Measurements from ENCODE around the gene FOXP1. TPM values are rescaled to one million over a fixed set of nuclear protein-coding genes. Genes with fewer than 3 reads are reported as not detected.

FOXP1 gene
- total RNA-seq, 1 donor from 2014 or later, result 33.2 TPM

DNA sequence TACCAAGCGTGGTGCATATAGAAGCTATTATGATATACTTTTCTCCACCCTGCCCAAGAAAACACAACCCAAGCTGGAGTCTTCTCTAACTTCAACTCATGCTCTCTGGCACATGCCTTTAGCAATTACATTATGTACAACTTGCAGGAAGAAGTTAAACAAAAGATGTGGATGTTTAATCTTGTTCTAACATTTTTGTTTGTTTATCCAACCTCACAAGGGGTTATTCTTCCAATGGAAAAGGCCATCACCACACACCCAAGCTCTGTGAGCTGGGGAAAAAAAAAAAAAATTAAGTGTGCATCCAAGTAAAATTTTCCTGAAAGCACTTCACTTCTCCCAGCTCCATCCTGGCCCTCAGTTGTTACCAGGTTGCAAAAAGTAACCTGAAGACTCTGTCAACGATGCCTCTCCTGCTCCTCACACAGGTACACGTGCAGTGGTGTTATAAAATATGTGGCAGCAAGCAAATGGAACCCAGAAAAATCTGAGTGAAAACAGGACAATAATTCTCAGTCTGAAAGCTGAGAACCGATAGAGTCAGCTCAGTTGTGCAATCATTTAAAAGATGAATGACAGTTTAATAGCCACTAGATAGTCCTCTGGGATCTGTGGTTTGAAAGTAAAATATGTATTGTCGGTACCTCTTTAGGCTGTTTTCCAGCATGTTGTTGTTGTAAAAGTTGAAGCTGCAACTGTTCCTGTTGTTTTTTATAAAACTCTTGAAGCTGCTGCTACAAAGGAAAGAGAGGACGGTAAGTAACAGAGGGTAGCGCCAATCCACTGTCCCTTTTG, 531.4 kb downstream of the FOXP1 start:
- Histone ChIP-seq H3K4me3 (ENCODE audit: low read depth, low read length) (no peak overlapping the region), H3K27me3 (ENCODE audit: control insufficient read depth, insufficient read depth, low read length) (no peaks in the 10 kb centered on the region), H3K36me3 (ENCODE audit: control insufficient read depth, insufficient read depth, low read length) (no peaks in the 10 kb centered on the region)
- FAIRE-seq (no peak), DNase-seq (ENCODE audit: low read depth) (no peak)
- TF ChIP-seq, protein P1, sequence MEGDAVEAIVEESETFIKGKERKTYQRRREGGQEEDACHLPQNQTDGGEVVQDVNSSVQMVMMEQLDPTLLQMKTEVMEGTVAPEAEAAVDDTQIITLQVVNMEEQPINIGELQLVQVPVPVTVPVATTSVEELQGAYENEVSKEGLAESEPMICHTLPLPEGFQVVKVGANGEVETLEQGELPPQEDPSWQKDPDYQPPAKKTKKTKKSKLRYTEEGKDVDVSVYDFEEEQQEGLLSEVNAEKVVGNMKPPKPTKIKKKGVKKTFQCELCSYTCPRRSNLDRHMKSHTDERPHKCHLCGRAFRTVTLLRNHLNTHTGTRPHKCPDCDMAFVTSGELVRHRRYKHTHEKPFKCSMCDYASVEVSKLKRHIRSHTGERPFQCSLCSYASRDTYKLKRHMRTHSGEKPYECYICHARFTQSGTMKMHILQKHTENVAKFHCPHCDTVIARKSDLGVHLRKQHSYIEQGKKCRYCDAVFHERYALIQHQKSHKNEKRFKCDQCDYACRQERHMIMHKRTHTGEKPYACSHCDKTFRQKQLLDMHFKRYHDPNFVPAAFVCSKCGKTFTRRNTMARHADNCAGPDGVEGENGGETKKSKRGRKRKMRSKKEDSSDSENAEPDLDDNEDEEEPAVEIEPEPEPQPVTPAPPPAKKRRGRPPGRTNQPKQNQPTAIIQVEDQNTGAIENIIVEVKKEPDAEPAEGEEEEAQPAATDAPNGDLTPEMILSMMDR (IDR thresholded peaks at IDR 0.05; ENCODE audit: insufficient read depth, low read length, severe bottlenecking), result no peak

DNA sequence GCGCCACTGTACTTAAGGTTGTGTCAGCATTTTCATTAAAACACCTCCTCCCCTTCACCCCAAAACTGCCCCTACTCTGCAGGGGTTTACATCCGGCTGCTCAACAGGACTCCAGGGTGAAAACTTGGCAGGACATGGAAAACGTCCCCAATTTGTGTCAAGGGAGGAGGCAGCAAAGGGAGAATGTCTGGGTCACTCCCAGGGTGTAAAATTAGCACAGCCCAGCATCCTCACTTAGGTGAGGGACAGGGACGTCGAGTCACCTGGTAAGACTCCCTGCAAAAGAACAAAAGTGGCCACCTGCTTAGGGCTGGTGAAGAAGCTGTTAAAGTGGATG, 532.3 kb downstream of the FOXP1 start:
- TF ChIP-seq, protein P1 (IDR thresholded peaks at IDR 0.05; ENCODE audit: insufficient read depth, low read length, severe bottlenecking), result no peak
- H3K36me3 ChIP-seq (ENCODE audit: control insufficient read depth, insufficient read depth, low read length), result peaks cover 5% of the 10 kb centered on the region
- H3K4me3 ChIP-seq (ENCODE audit: low read depth, low read length), result no peak overlapping the region
- DNase-seq (ENCODE audit: low read depth) (no peak), FAIRE-seq (no peak)
- H3K27me3 ChIP-seq (ENCODE audit: control insufficient read depth, insufficient read depth, low read length), result no peaks in the 10 kb centered on the region

DNA sequence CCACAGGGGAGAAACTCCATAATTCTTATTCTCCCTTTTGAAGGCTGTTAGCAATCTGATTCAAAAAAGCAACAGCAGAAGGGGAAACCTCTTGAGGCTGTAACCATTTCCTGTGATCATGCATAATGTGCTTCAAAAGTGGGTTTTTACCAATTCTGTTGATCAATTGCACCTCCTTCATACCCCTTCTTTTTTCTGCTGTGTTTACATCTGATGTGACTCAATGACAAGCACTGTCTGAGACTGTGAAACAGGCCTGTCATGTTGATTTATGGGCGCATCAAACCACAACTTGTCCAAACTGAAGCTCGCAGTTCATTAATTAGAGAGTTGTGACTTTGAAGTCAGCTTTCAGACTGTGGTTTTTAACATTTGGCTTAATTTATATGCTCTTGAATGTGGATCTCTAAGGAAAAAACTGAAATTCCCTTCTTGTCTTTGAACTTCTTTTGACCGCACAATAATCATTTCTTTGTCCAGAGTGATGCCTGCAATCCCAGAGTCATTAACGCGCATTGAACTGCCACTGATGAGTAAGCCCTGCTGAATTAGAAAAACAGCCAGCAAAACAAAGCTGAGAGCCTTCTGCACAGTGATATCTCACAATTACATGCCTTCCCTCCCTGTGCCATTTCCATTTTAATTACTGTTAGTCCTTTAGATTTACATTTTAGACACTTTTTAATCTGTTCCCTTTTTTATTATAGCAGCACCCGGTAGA, 532.8 kb downstream of the FOXP1 start:
- no peak for DNase-seq (ENCODE audit: low read depth)
- peaks cover 6% of the 10 kb centered on the region for H3K36me3 ChIP-seq (ENCODE audit: control insufficient read depth, insufficient read depth, low read length)
- TF ChIP-seq, protein P1 (IDR thresholded peaks at IDR 0.05; ENCODE audit: insufficient read depth, low read length, severe bottlenecking), result no peak
- FAIRE-seq, result no peak
- H3K27me3 ChIP-seq (ENCODE audit: control insufficient read depth, insufficient read depth, low read length), result no peaks in the 10 kb centered on the region
- H3K4me3 ChIP-seq (ENCODE audit: low read depth, low read length), result no peak overlapping the region

DNA sequence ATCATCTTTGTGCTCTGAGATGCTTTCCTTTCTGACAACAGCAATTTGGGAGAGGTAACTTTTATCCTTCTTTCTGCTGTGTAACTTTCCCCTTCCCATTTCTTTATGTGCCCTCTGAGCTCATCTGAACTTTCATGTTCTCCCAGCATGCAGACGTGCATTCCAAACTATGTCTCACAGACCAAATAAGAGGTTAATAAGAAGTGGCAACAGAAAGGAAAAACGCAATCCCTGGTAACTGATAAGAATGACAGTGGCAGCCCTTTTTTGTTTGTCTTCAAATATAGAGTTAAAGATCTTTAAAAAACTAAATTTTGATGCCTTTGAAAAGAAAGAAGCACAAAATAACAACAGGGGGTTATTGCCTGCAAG, 533.4 kb downstream of the FOXP1 start:
- DNase-seq (ENCODE audit: low read depth) (no peak), FAIRE-seq (no peak)
- Histone ChIP-seq H3K27me3 (ENCODE audit: control insufficient read depth, insufficient read depth, low read length) (no peaks in the 10 kb centered on the region), H3K4me3 (ENCODE audit: low read depth, low read length) (no peak overlapping the region), H3K36me3 (ENCODE audit: control insufficient read depth, insufficient read depth, low read length) (peaks cover 8% of the 10 kb centered on the region)
- TF ChIP-seq, protein P1 (IDR thresholded peaks at IDR 0.05; ENCODE audit: insufficient read depth, low read length, severe bottlenecking), result no peak

DNA sequence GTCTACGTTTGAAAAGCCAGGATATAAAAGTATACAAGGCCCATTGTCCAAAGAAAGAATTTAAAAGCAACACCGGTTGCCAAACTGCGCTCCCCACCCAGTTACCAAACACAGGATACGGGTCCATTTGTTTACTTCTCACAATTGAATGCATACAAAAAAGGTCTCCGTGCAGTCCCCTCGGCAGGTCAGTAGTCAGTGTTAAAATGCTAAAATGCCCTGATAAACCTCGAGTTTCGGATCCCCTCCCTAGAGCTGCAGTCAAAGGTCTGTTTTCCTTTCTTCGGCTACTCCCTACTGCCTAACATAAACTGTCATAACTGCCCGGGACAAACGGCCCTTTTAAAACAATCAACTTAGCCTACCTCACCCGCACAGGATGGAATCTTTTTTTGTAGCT, 534.6 kb downstream of the FOXP1 start:
- FAIRE-seq (no peak), DNase-seq (ENCODE audit: low read depth) (no peak)
- peaks cover 8% of the 10 kb centered on the region for H3K36me3 ChIP-seq (ENCODE audit: control insufficient read depth, insufficient read depth, low read length)
- no peak overlapping the region for H3K4me3 ChIP-seq (ENCODE audit: low read depth, low read length)
- H3K27me3 ChIP-seq (ENCODE audit: control insufficient read depth, insufficient read depth, low read length), result no peaks in the 10 kb centered on the region
- TF ChIP-seq, protein P1 (IDR thresholded peaks at IDR 0.05; ENCODE audit: insufficient read depth, low read length, severe bottlenecking), result no peak

All from bronchial epithelial cell (primary cell).